GM23248 (cell line): ENCODE results near the gene PLBD2. TPM values are rescaled to one million over a fixed set of nuclear protein-coding genes. Genes with fewer than 3 reads are reported as not detected.

Source experiments
- DNase-seq: peaks from one replicate; pipeline ENCODE4 v3.0.0-alpha.2; 2015
- H2AFZ ChIP-seq: fragments of 200-600 bp; sonication (generic); 2 replicates; pipeline ENCODE4 v1.6.1; 2016; ENCODE audit warnings: antibody characterized with exemption
- H3F3A ChIP-seq: fragments of 200-600 bp; sonication (generic); 2 replicates; pipeline ENCODE4 v1.6.1; 2016; ENCODE audit warnings: mild to moderate bottlenecking, antibody characterized with exemption, mixed run types; ENCODE audit not compliant: insufficient read depth
- H3K27ac ChIP-seq: fragments of 200-600 bp; sonication (generic); 2 replicates; pipeline ENCODE4 v1.5.1; 2016; ENCODE audit warnings: mild to moderate bottlenecking
- H3K27me3 ChIP-seq: fragments of 200-600 bp; sonication (generic); replicated peaks from 2 replicates; pipeline ENCODE4 v1.6.1; 2016; ENCODE audit warnings: mild to moderate bottlenecking; ENCODE audit not compliant: insufficient read depth
- H3K36me3 ChIP-seq: fragments of 200-600 bp; sonication (generic); 2 replicates; pipeline ENCODE4 v1.6.1; 2016; ENCODE audit warnings: low read depth, mild to moderate bottlenecking
- H3K4me1 ChIP-seq: fragments of 200-600 bp; sonication (generic); 2 replicates; pipeline ENCODE4 v1.6.1; 2016; ENCODE audit warnings: mild to moderate bottlenecking; ENCODE audit not compliant: insufficient read depth
- H3K4me2 ChIP-seq: fragments of 200-600 bp; sonication (generic); one replicate; pipeline ENCODE4 v1.6.1; 2016; ENCODE audit warnings: mild to moderate bottlenecking; ENCODE audit not compliant: unreplicated experiment
- H3K4me3 ChIP-seq: fragments of 200-600 bp; sonication (generic); 2 replicates; pipeline ENCODE4 v1.5.1; 2016; ENCODE audit warnings: mild to moderate bottlenecking
- H3K79me2 ChIP-seq: fragments of 200-600 bp; sonication (generic); 2 replicates; pipeline ENCODE4 v1.6.1; 2016; ENCODE audit warnings: mild to moderate bottlenecking; ENCODE audit not compliant: insufficient read depth
- H3K9ac ChIP-seq: fragments of 200-600 bp; sonication (generic); 2 replicates; pipeline ENCODE4 v1.6.1; 2016; ENCODE audit warnings: mild to moderate bottlenecking
- H3K9me2 ChIP-seq: fragments of 200-600 bp; sonication (generic); 2 replicates; pipeline ENCODE4 v1.6.1; 2016; ENCODE audit warnings: mixed run types, mild to moderate bottlenecking, moderate library complexity; ENCODE audit not compliant: insufficient read depth
- H3K9me3 ChIP-seq: fragments of 200-600 bp; sonication (generic); one replicate; pipeline ENCODE4 v1.6.1; 2017; ENCODE audit warnings: low read depth
- H4K20me1 ChIP-seq: fragments of 200-600 bp; sonication (generic); 2 replicates; pipeline ENCODE4 v1.6.0; 2016; ENCODE audit not compliant: insufficient read depth
- EZH2 ChIP-seq: fragments of 200-600 bp; sonication (generic); IDR thresholded peaks from 2 replicates; pipeline ENCODE4 v1.6.1; 2018; ENCODE audit warnings: antibody characterized with exemption, mild to moderate bottlenecking; ENCODE audit not compliant: insufficient read depth, poor library complexity, severe bottlenecking
- EZH2phosphoT487 ChIP-seq: fragments of 200-600 bp; sonication (generic); IDR thresholded peaks from 2 replicates; pipeline ENCODE4 v1.6.1; 2018; ENCODE audit warnings: antibody characterized with exemption, moderate library complexity, mild to moderate bottlenecking, low read depth; ENCODE audit not compliant: insufficient read depth
- WGBS, 2 experiments: methylation state at CpG; one replicate each; pipeline ENCODE4 v1.1.6; 2015 to 2017; ENCODE audit warnings: low lambda C conversion rate in 2 of 2, low coverage in 1 of 2; ENCODE audit errors: missing lambda C conversion rate in 2 of 2; 5-methylcytosine and 5-hydroxymethylcytosine counted together
- in situ Hi-C: fragments of 300-500 bp; cut with MboI; formaldehyde crosslinking; loops from 2 replicates; pipeline ENCODE4 v1.15.0; 2020
- polyA plus RNA-seq: library from polyadenylated mRNA; unstranded; fragments of >200 nt; fragmentation: Nextera tagmentation; extraction: Ambion mirVana; gene quantifications from 2 replicates; pipeline ENCODE4 v1.2.1, GENCODE V29; 2016
- total RNA-seq: library from RNA; depleted of rRNA; stranded (reverse); fragments of >200 nt; shearing (Covaris generic); gene quantifications from 2 replicates; pipeline ENCODE4 v1.2.3, GENCODE V29; 2014; rRNA removed

The PLBD2 gene
- total and polyA plus RNA-seq, 2 experiments from 2014 or later, result 38.5 to 58.5 TPM

- Histone ChIP-seq H3K9me3 (no peaks in the 10 kb centered on the region), H3K27ac (no peak overlapping the region), H3K79me2 (no peaks in the 10 kb centered on the region), H4K20me1 (no peaks in the 10 kb centered on the region), H2AFZ (no peak overlapping the region), H3K4me3 (no peak overlapping the region), H3K4me2 (no peak overlapping the region), H3K36me3 (no peaks in the 10 kb centered on the region), H3K27me3 (peaks cover 26% of the 10 kb centered on the region; the same call in 1 of the 2 replicates), H3K4me1 (no peaks in the 10 kb centered on the region), H3K9me2 (no peaks in the 10 kb centered on the region), H3K9ac (no peak overlapping the region), H3F3A (no peaks in the 10 kb centered on the region)
- 38 to 39% methylated on average over 7 of the region's 7 CpGs for WGBS, 2 experiments
- in situ Hi-C loops, result no loop called here
- TF ChIP-seq EZH2 (no peak), EZH2phosphoT487 (no peak)
- no peak for DNase-seq
These were observed 81.9 kb downstream of the PLBD2 start for GRCh38 chr12:113440336-113440735.

Other genes starting within 250 kb of the PLBD2 start
- not detected in 2 replicates for gene RASAL1, start 222.8 kb upstream of the PLBD2 start, total RNA-seq
- gene RASAL1, start 222.8 kb upstream of the PLBD2 start, polyA plus RNA-seq, result not detected in 2 replicates
- gene CFAP73, start 208.9 kb upstream of the PLBD2 start, total RNA-seq, result not detected in 2 replicates
- gene CFAP73, start 208.9 kb upstream of the PLBD2 start, polyA plus RNA-seq, result not detected in 2 replicates
- 34.9 and 44.5 TPM in 2 replicates for gene DDX54, start 173.1 kb upstream of the PLBD2 start, total RNA-seq
- gene DDX54, start 173.1 kb upstream of the PLBD2 start, polyA plus RNA-seq, result 27.7 and 28.1 TPM in 2 replicates
- 16.2 and 19.2 TPM in 2 replicates for gene RITA1, start 172.9 kb upstream of the PLBD2 start, total RNA-seq
- gene RITA1, start 172.9 kb upstream of the PLBD2 start, polyA plus RNA-seq, result 12.5 and 15.6 TPM in 2 replicates
- 9.0 and 11.6 TPM in 2 replicates for gene TPCN1, start 137.1 kb upstream of the PLBD2 start, total RNA-seq
- gene TPCN1, start 137.1 kb upstream of the PLBD2 start, polyA plus RNA-seq, result 15.9 and 17.6 TPM in 2 replicates
- 5.8 and 6.6 TPM in 2 replicates for gene SLC8B1, start 23.5 kb upstream of the PLBD2 start, total RNA-seq
- 9.0 and 10.9 TPM in 2 replicates for gene SLC8B1, start 23.5 kb upstream of the PLBD2 start, polyA plus RNA-seq
- not detected in 2 replicates for gene SDS, start 45.3 kb downstream of the PLBD2 start, total RNA-seq
- not detected in 2 replicates for gene SDS, start 45.3 kb downstream of the PLBD2 start, polyA plus RNA-seq
- 5.1 and 6.3 TPM in 2 replicates for gene SDSL, start 63.8 kb downstream of the PLBD2 start, total RNA-seq
- 13.4 and 14.6 TPM in 2 replicates for gene SDSL, start 63.8 kb downstream of the PLBD2 start, polyA plus RNA-seq
- gene LHX5, start 113.3 kb downstream of the PLBD2 start, total RNA-seq, result not detected in 2 replicates
- gene LHX5, start 113.3 kb downstream of the PLBD2 start, polyA plus RNA-seq, result not detected in 2 replicates